Upper lobe of right lung (tissue), 1 donor: Measurements from ENCODE around the gene FTCD. TPM values are rescaled to one million over a fixed set of nuclear protein-coding genes. Genes with fewer than 3 reads are reported as not detected.

Source experiments
- ATAC-seq: fragments of 200-7000 bp; cut with Tn5 transposase; one replicate; pipeline ENCODE4 v1.9.1; 2020; ENCODE audit warnings: mild to moderate bottlenecking, moderate library complexity
- DNase-seq: peaks from one replicate; pipeline ENCODE4 v3.0.0-alpha.2; 2020
- H3K27ac ChIP-seq: fragments of 200-600 bp; one replicate; pipeline ENCODE4 v1.8.0; 2022
- H3K27me3 ChIP-seq: fragments of 200-600 bp; one replicate; pipeline ENCODE4 v1.8.0; 2022; ENCODE audit warnings: mild to moderate bottlenecking
- H3K36me3 ChIP-seq: fragments of 200-600 bp; one replicate; pipeline ENCODE4 v1.8.0; 2022
- H3K4me1 ChIP-seq: fragments of 200-600 bp; one replicate; pipeline ENCODE4 v1.8.0; 2022
- H3K4me3 ChIP-seq: fragments of 200-600 bp; one replicate; pipeline ENCODE4 v1.8.0; 2022; ENCODE audit warnings: mild to moderate bottlenecking
- H3K9me3 ChIP-seq: fragments of 200-600 bp; one replicate; pipeline ENCODE4 v1.8.0; 2022
- intact Hi-C: fragments of 100-400 bp; cut with DNase I; formaldehyde crosslinking; loops from one replicate; pipeline ENCODE4 v1.11.0; 2022
- total RNA-seq: library from RNA; stranded (reverse); fragmentation: NEBNext Ultra II Directional; extraction: Animal tissue kit (Norgen Biotek cat#: 25700); gene quantifications from one replicate; pipeline ENCODE4 v1.2.1, GENCODE V29; 2021
- TF ChIP-seq, protein P1 (sequence below): fragments of 200-600 bp; IDR thresholded peaks from one replicate; pipeline ENCODE4 v1.8.0; 2022; ENCODE audit warnings: antibody characterized with exemption
- donor health status: DM: no; HTN: yes; CAD: no; lungs with severe emphysema.

FTCD gene
- total RNA-seq, 1 donor from 2014 or later, result 0.46 TPM

DNA sequence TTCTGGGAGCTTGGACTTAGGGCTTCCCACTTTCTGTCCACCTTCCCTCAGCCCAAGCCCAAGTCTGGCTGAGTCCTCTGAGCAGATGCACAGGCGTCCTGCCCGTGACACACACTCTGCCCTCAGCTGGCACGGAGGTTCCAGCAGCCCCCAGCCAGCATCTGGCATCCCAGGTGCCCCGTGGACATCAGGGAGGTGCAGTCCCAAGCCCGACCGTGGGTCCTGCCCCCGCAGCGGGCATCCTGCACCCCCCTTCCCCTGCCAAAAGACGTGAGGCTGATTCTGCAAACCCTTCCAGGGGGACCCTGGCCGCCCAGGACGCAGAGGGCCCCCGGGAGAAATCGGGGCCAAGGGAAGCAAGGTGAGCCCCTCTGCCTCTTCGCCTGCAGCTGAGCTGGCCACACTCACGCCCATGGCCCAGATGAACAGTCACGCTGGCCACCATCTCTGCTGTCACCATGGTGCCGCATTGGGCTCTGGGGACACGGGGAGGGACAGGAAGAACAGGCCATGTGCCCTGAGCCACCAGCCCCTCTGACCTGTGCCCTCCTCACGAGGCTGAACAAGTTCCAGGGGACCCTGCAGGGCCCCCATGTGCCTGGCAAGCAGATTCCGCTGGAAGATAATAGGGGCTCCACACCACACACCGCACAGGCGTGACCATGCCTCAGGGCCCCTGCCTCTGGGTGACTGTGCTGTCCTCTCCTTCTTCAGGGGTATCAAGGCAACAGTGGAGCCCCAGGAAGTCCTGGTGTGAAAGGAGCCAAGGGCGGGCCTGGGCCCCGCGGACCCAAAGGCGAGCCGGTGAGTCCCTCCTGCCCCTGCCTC, 36.8 kb downstream of the FTCD start:
- Histone ChIP-seq H3K9me3 (peaks cover 5% of the 10 kb centered on the region), H3K36me3 (peaks cover 52% of the 10 kb centered on the region), H3K4me3 (no peak overlapping the region), H3K27ac (no peak overlapping the region), H3K4me1 (no peaks in the 10 kb centered on the region), H3K27me3 (no peaks in the 10 kb centered on the region)
- ATAC-seq (no peak), DNase-seq (peak; percentile 52)
- TF ChIP-seq, protein P1, sequence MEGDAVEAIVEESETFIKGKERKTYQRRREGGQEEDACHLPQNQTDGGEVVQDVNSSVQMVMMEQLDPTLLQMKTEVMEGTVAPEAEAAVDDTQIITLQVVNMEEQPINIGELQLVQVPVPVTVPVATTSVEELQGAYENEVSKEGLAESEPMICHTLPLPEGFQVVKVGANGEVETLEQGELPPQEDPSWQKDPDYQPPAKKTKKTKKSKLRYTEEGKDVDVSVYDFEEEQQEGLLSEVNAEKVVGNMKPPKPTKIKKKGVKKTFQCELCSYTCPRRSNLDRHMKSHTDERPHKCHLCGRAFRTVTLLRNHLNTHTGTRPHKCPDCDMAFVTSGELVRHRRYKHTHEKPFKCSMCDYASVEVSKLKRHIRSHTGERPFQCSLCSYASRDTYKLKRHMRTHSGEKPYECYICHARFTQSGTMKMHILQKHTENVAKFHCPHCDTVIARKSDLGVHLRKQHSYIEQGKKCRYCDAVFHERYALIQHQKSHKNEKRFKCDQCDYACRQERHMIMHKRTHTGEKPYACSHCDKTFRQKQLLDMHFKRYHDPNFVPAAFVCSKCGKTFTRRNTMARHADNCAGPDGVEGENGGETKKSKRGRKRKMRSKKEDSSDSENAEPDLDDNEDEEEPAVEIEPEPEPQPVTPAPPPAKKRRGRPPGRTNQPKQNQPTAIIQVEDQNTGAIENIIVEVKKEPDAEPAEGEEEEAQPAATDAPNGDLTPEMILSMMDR, result no peak
- intact Hi-C loops, result no loop called here

DNA sequence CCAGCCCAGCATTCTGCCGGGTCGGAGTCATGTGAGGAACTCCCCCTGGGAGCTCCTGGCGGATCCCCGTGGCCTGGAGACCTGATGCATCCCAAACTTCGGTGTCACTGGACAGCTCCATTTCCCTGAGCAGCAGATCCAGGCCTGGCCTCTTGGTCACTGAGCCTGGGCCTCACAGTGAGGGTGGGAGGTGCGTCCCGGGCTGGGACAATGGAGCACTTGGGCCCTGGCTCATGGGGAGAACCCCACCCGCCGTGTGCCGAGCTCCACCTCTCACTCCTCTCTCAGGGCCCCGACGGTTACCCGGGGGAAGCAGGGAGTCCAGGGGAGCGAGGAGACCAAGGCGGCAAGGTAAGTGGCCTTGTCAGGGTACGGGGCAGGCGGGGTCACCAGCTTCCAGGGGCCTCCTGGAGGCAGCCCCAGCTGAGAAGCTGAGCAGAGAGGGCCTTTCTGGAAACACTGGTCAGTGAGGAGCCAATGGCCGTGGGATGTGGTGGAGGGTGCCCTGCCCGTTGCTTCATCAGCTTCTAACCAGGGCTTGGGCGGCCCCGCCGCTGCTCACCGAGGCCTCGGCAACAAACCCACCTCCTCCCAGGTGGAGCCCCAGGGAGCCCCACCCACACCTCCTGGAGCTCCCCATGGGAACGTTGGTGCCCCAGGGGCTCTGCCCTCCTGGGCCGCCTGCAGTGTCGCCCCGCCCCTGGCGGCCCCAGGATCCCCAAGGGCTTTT, 37.6 kb downstream of the FTCD start:
- Histone ChIP-seq H3K27me3 (no peaks in the 10 kb centered on the region), H3K27ac (no peak overlapping the region), H3K4me1 (no peaks in the 10 kb centered on the region), H3K9me3 (peaks cover 5% of the 10 kb centered on the region), H3K36me3 (peaks cover 53% of the 10 kb centered on the region), H3K4me3 (no peak overlapping the region)
- intact Hi-C loops, result no loop called here
- DNase-seq (peak; percentile 60), ATAC-seq (no peak)
- TF ChIP-seq, protein P1, result no peak

DNA sequence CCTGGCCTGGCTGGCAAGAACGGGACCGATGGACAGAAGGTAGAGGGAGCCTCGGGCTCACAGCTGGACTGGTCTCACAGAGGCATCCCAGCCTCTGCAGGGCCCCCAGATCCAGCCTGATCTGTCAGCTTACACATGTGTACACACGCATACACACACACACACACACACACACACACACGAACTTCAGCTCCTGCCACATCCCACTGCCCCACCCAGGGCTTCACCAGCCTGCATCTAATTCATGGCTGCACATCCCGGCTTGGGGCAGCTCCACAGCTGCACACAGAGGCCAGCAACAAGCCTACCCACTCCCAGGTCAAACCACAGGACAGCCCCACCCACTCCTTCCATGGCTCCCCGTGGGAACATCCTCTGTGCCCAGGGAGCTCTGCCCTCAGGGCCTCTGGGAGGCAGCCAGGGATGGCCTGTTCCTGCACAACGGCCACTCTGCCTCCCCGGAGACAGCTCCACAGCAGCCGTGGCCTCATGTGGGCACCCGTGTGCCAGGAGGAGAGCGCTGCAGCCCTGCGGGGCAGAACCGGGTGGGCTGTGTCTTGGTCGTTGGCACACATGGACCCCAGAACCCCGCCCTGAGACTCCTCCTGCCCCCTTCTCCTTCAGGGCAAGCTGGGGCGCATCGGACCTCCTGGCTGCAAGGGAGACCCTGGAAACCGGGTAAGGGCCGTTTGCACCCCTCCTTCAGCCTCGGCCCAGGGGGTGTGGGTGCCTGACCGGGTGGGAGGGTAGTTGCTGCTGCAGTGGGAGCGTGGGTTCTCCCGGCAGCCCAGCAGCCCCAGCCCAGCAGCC, 38.4 kb downstream of the FTCD start:
- no peaks in the 10 kb centered on the region for H3K27me3 ChIP-seq
- intact Hi-C loops, result no loop called here
- no peak for ATAC-seq
- TF ChIP-seq, protein P1, result no peak
- peaks cover 46% of the 10 kb centered on the region for H3K36me3 ChIP-seq
- H3K27ac ChIP-seq, result no peak overlapping the region
- H3K4me1 ChIP-seq, result no peaks in the 10 kb centered on the region
- H3K4me3 ChIP-seq, result no peak overlapping the region
- DNase-seq, result peak; percentile 56
- peaks cover 5% of the 10 kb centered on the region for H3K9me3 ChIP-seq

DNA sequence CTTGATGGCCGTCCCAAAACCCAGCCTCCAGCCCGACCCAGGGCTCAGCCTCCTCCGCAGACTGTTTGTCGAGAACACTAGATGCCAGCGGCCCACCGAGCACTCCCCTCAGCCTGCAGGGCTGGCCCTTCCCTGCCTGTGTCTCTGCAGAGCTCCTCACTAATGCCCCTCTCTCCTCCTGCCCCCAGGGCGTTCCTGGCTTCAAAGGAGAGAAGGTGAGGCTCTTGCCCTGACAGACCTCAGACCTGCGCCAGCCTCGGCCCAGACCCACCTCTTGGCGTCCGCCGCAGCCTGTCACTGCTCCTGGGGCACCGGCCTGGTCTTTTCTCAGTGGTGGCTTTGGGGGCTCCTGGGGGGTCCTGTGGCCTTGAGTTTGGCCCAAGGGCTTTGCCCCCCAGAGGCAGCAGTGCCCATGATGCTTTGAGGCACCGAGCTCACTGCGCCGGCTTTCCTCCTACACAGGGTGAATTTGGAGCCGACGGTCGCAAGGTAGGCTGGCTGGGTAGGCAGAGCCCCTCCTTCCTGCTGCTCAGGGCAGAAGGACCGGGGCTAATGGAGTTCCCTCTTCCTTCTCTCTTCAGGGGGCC, 39.1 kb downstream of the FTCD start:
- H3K36me3 ChIP-seq, result peaks cover 41% of the 10 kb centered on the region
- H3K4me1 ChIP-seq, result no peaks in the 10 kb centered on the region
- DNase-seq, result peak; percentile 57

More for the DNA sequence above, 39.1 kb downstream of the FTCD start:
- no peak for ATAC-seq
- H3K9me3 ChIP-seq, result peaks cover 5% of the 10 kb centered on the region
- intact Hi-C loops, result no loop called here
- no peak overlapping the region for H3K4me3 ChIP-seq
- H3K27me3 ChIP-seq, result no peaks in the 10 kb centered on the region
- H3K27ac ChIP-seq, result no peak overlapping the region
- TF ChIP-seq, protein P1, result no peak
